ENCODE data around the gene ZDHHC20.

GRCh38 chr13:21504379-21504778, 45.3 kb upstream of the ZDHHC20 start:
- TF ChIP-seq POLR2A (IDR thresholded peaks at IDR 0.05): no peak
- no peak for TF ChIP-seq CTCF (IDR thresholded peaks at IDR 0.05)

Data from uterus (tissue), 2 donors.